Measurements from ENCODE around the gene FBXO44.

- TF ChIP-seq, protein P1, sequence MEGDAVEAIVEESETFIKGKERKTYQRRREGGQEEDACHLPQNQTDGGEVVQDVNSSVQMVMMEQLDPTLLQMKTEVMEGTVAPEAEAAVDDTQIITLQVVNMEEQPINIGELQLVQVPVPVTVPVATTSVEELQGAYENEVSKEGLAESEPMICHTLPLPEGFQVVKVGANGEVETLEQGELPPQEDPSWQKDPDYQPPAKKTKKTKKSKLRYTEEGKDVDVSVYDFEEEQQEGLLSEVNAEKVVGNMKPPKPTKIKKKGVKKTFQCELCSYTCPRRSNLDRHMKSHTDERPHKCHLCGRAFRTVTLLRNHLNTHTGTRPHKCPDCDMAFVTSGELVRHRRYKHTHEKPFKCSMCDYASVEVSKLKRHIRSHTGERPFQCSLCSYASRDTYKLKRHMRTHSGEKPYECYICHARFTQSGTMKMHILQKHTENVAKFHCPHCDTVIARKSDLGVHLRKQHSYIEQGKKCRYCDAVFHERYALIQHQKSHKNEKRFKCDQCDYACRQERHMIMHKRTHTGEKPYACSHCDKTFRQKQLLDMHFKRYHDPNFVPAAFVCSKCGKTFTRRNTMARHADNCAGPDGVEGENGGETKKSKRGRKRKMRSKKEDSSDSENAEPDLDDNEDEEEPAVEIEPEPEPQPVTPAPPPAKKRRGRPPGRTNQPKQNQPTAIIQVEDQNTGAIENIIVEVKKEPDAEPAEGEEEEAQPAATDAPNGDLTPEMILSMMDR (IDR thresholded peaks at IDR 0.05; ENCODE audit: low read depth, low read length, poor library complexity, severe bottlenecking) = no peak
- TF ChIP-seq EZH2phosphoT487 (IDR thresholded peaks at IDR 0.05; ENCODE audit: borderline replicate concordance, low read length) = no peak
These were observed 56.8 kb downstream of the FBXO44 start for GRCh38 chr1:11711490-11711889.

All from DOHH2 (cell line).